Glutamatergic neuron (in vitro differentiated cells): ENCODE data around the gene DDX24. TPM values are rescaled to one million over a fixed set of nuclear protein-coding genes. Genes with fewer than 3 reads are reported as not detected.

Experiments used
- DNase-seq: peaks from one replicate; pipeline ENCODE4 v3.0.0; 2022
- H3K27ac Mint-ChIP-seq: one replicate; pipeline ENCODE4 v1.8.0; 2020; ENCODE audit warnings: mild to moderate bottlenecking, mixed read lengths, inconsistent platforms; ENCODE audit not compliant: unreplicated experiment
- H3K27me3 Mint-ChIP-seq: one replicate; pipeline ENCODE4 v1.8.0; 2020; ENCODE audit warnings: mild to moderate bottlenecking, moderate library complexity, mixed read lengths, inconsistent platforms; ENCODE audit not compliant: unreplicated experiment
- H3K36me3 Mint-ChIP-seq: one replicate; pipeline ENCODE4 v1.8.0; 2020; ENCODE audit warnings: mild to moderate bottlenecking, mixed read lengths, inconsistent platforms; ENCODE audit not compliant: unreplicated experiment
- H3K4me1 Mint-ChIP-seq: one replicate; pipeline ENCODE4 v1.8.0; 2020; ENCODE audit warnings: mild to moderate bottlenecking, low read depth, mixed read lengths, inconsistent platforms; ENCODE audit not compliant: unreplicated experiment
- H3K4me3 Mint-ChIP-seq: one replicate; pipeline ENCODE4 v1.8.0; 2020; ENCODE audit warnings: mild to moderate bottlenecking, mixed read lengths, inconsistent platforms; ENCODE audit not compliant: unreplicated experiment
- H3K9me3 Mint-ChIP-seq: one replicate; pipeline ENCODE4 v1.8.0; 2020; ENCODE audit warnings: mild to moderate bottlenecking, moderate library complexity, mixed read lengths, inconsistent platforms; ENCODE audit not compliant: unreplicated experiment
- total RNA-seq: library from RNA; stranded (reverse); fragmentation: NEBNext Ultra II Directional; extraction: Animal tissue kit (Norgen Biotek cat#: 25700); gene quantifications from one replicate; pipeline ENCODE4 v1.2.1, GENCODE V29; 2021; ENCODE audit not compliant: unreplicated experiment
- TF ChIP-seq, protein P1 (sequence below): fragments of 200-600 bp; sonication (generic); IDR thresholded peaks from one replicate; pipeline ENCODE4 v1.5.0; 2021; ENCODE audit not compliant: partially characterized antibody, unreplicated experiment

DDX24 gene
- total RNA-seq, 1 donor from 2014 or later = 257 TPM

DNA sequence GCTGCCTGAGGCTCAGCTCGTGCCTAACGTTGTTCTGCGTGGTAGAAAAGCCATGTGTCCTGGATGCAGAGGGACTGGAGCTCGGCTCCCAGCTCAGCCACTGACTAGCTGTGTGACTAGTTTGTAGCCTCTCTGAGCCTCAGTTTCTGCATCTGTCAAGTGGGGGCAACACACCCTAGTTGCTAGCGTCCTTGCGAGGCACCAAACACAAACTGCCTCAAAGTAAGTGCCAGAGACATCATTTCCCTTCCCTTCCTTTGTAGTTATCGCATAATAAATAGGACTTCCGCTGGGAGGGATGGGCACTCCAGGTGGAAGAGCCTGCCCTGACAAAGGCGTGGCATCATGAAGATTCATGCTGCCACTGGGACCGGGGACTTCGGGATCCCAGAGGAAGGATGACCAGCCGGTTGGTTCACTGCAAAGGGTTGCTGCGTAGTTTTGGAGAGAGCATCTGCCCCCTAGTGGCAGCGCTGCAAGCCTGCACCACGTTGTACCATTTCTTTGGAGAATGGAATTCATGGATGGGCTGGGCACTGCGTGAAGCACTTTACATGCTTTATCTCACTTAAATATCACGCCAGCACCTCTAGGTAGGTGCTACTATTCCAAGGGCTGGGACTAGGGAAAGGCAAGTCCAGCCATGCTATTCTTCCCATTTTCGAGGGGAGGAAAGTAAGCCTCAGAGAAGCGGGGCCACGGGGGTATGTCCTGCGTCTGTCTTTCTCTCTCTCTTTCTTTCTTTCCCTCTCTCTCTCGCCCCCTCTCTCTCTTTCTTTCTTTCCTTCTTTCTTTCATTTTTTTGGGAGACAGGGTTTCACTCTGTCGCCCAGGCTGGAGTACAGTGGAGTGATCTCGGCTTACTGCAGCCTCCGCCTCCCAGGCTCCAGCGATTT, 79.3 kb downstream of the DDX24 start:
- H3K4me1 Mint-ChIP-seq = peaks cover 18% of the 10 kb centered on the region
- H3K27me3 Mint-ChIP-seq = peaks cover 9% of the 10 kb centered on the region
- H3K4me3 Mint-ChIP-seq = peak overlapping the region; percentile 1
- no peaks in the 10 kb centered on the region for H3K36me3 Mint-ChIP-seq
- H3K27ac Mint-ChIP-seq = peak overlapping the region; percentile 87
- peaks cover 11% of the 10 kb centered on the region for H3K9me3 Mint-ChIP-seq
- DNase-seq = peak; percentile 73
- TF ChIP-seq, protein P1, sequence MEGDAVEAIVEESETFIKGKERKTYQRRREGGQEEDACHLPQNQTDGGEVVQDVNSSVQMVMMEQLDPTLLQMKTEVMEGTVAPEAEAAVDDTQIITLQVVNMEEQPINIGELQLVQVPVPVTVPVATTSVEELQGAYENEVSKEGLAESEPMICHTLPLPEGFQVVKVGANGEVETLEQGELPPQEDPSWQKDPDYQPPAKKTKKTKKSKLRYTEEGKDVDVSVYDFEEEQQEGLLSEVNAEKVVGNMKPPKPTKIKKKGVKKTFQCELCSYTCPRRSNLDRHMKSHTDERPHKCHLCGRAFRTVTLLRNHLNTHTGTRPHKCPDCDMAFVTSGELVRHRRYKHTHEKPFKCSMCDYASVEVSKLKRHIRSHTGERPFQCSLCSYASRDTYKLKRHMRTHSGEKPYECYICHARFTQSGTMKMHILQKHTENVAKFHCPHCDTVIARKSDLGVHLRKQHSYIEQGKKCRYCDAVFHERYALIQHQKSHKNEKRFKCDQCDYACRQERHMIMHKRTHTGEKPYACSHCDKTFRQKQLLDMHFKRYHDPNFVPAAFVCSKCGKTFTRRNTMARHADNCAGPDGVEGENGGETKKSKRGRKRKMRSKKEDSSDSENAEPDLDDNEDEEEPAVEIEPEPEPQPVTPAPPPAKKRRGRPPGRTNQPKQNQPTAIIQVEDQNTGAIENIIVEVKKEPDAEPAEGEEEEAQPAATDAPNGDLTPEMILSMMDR = peak; percentile 95

DNA sequence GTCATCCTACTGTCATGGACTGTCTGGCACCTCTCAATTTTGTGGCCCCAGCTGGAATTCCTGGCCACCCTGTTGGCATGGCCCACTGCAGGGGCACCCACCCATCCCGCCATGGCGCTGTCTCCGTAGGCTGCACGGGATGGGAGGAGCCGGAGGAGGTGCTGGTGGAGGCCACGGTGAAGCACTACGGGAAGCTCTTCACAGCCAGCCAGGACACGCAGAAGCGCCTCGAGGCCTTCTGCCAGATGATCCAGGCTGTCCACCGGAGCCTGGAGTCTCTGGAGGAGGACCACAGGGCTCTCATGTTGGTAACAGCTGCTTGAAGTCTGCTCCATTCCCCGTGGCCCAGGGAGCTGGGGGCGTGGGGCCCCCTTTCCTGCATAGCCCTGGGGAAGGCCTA, 80.0 kb downstream of the DDX24 start:
- Mint-ChIP-seq H3K27me3 (peaks cover 9% of the 10 kb centered on the region), H3K36me3 (no peaks in the 10 kb centered on the region), H3K9me3 (peaks cover 11% of the 10 kb centered on the region), H3K4me1 (peaks cover 18% of the 10 kb centered on the region), H3K4me3 (no peak overlapping the region), H3K27ac (peak overlapping the region; percentile 87)
- TF ChIP-seq, protein P1 = no peak
- DNase-seq = peak; percentile 59

DNA sequence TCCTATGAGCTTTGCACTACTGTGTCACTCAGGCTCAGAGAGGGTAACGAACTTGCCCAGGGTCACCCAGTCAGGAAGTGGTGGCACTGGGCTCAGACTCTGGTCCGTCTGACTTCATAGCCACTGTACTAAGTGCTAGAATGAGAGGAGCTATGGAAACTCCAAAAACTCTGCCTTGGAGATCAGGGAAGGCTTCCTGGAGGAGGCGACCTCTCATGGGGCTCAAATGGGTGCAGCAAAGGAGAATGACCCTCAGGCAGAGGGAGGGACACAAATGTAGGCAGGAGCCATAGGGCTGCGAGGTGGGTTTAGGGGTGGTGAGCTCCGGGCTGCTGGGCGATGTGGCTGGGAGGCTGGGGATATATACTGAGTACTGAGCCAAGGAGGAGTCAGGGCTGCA, 80.7 kb downstream of the DDX24 start:
- Mint-ChIP-seq H3K4me1 (peaks cover 17% of the 10 kb centered on the region), H3K4me3 (no peak overlapping the region), H3K27me3 (peaks cover 14% of the 10 kb centered on the region), H3K27ac (no peak overlapping the region), H3K9me3 (peaks cover 10% of the 10 kb centered on the region), H3K36me3 (no peaks in the 10 kb centered on the region)
- TF ChIP-seq, protein P1 = no peak
- DNase-seq = no peak

DNA sequence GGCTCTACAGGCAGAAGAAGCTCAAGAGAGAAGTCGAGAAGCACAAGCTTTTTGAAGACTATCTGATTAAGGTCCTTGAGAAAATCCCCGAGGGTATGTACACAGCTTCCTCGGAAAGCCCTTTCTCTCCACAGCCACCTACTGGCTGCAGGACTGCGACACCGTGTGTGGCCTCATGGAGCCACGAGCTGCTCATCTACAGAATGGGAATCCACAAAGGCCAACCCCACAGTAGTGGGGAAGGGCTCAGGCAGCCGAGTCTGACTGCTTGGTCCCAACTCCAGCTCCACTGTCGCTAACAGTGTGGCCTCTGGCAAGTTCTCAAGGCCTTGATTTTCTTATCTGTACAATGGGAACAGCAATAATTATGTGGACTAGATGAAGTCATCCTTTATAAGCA, 81.4 kb downstream of the DDX24 start:
- Mint-ChIP-seq H3K36me3 (no peaks in the 10 kb centered on the region), H3K4me1 (peaks cover 15% of the 10 kb centered on the region), H3K27ac (no peak overlapping the region), H3K4me3 (no peak overlapping the region), H3K27me3 (peaks cover 14% of the 10 kb centered on the region), H3K9me3 (peaks cover 8% of the 10 kb centered on the region)
- TF ChIP-seq, protein P1 = no peak
- no peak for DNase-seq

DNA sequence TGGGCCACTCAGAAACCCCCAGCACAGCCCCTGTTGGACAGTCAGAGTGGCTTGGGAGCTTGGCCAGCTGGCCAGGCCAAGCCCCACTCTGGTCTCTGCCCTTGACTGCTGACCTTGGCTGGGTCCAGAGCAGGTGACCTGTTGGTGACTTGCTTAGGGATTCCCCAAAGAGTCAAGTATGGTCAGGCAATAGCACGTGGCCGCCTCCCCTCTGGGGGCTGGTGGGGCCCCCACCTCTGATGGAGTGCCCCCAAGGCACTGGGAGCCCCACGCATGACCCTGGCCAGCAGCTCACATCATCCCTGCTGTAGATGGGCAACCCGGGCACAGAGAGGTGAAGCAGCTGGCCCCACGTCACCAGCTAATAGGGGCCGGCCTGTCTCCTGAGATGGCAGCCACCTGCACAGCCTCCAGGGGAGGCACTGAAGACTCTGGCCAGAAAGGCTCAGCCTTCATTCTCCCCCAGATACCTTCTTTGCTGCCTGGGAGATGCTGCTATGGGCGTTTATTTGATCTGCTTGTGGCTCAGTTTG, 82.1 kb downstream of the DDX24 start:
- Mint-ChIP-seq H3K27me3 (peaks cover 14% of the 10 kb centered on the region), H3K4me3 (no peak overlapping the region), H3K27ac (no peak overlapping the region), H3K9me3 (peaks cover 8% of the 10 kb centered on the region), H3K36me3 (no peaks in the 10 kb centered on the region), H3K4me1 (peaks cover 15% of the 10 kb centered on the region)
- TF ChIP-seq, protein P1 = no peak
- no peak for DNase-seq
